GM12878 (cell line): ENCODE measurements around the gene PRR23B. TPM values are rescaled to one million over a fixed set of nuclear protein-coding genes. Genes with fewer than 3 reads are reported as not detected.

Source experiments
- ATAC-seq: fragments of 200-7000 bp; cut with Tn5 transposase; 3 replicates; pipeline ENCODE4 v1.9.1; 2020; ENCODE audit warnings: mild to moderate bottlenecking, moderate library complexity
- BruUV-seq: library from RNA; stranded (reverse); fragments of 400-500 nt; replicated peaks from 2 replicates; lab custom pipeline; 2021; lab: Mats Ljungman, UMichigan
- CTCF ChIA-PET: fragments of 300-600 bp; sonication (Branson Sonifier 250); formaldehyde crosslinking; extraction: SDS; loops from one replicate; lab custom pipeline; 2021; ENCODE audit warnings: inconsistent platforms; lab: Yijun Ruan, JAX
- POLR2A ChIA-PET: fragments of 350-600 bp; formaldehyde crosslinking; extraction: SDS; loops from one replicate; lab custom pipeline; 2021; ENCODE audit warnings: inconsistent platforms; lab: Charles Lee
- RAD21 ChIA-PET: fragments of 300-600 bp; sonication (Branson Sonifier 250); formaldehyde crosslinking; loops from one replicate; lab custom pipeline; 2023; ENCODE audit warnings: antibody characterized with exemption; ENCODE audit not compliant: unreplicated experiment; lab: Charles Lee
- SMC1A ChIA-PET: fragments of 300-600 bp; sonication (Branson Sonifier 250); formaldehyde crosslinking; loops from one replicate; lab custom pipeline; 2023; ENCODE audit not compliant: unreplicated experiment, uncharacterized antibody; lab: Charles Lee
- DNase-seq: peaks from one replicate; pipeline ENCODE4 v3.0.0-alpha.2; 2011; ENCODE audit warnings: low read depth, low spot score
- FAIRE-seq: peaks from 3 replicates; lab custom pipeline; 2011; peaks lifted over from hg19 to GRCh38; lab: Jason Lieb, UNC
- H2AFZ ChIP-seq: 2 replicates; pipeline ENCODE4 v1.6.0; 2011; ENCODE audit warnings: low read depth, low read length, control low read depth; ENCODE audit not compliant: control insufficient read depth
- H3K27ac ChIP-seq: 2 replicates; pipeline ENCODE4 v1.5.1; 2011; ENCODE audit warnings: control low read depth; ENCODE audit not compliant: control insufficient read depth, insufficient read depth
- H3K27me3 ChIP-seq, 2 experiments: replicated peaks in 1 of 2; 2 replicates each; pipeline versions ENCODE4 v1.6.0 to v1.6.1; 2011; ENCODE audit warnings: low read length in 1 of 2; ENCODE audit not compliant: control insufficient read depth in 2 of 2, insufficient read depth in 2 of 2
- H3K36me3 ChIP-seq, 2 experiments: 2 replicates each; pipeline ENCODE4 v1.5.1; 2011; ENCODE audit warnings: low read length in 1 of 2; ENCODE audit not compliant: control insufficient read depth in 2 of 2, insufficient read depth in 2 of 2
- H3K4me1 ChIP-seq: 2 replicates; pipeline ENCODE4 v1.6.1; 2011; ENCODE audit warnings: mild to moderate bottlenecking, low read length, moderate library complexity, mixed read lengths; ENCODE audit not compliant: control insufficient read depth, insufficient read depth
- H3K4me2 ChIP-seq: 2 replicates; pipeline ENCODE4 v1.6.0; 2011; ENCODE audit warnings: control low read depth; ENCODE audit not compliant: control insufficient read depth, insufficient read depth
- H3K4me3 ChIP-seq: fragments of 200-600 bp; sonication (generic); 2 replicates; pipeline ENCODE4 v1.5.1; 2016
- H3K79me2 ChIP-seq: 2 replicates; pipeline ENCODE4 v1.6.0; 2011; ENCODE audit warnings: low read length; ENCODE audit not compliant: control insufficient read depth, insufficient read depth
- H3K9ac ChIP-seq: 2 replicates; pipeline ENCODE4 v1.8.0; 2011; ENCODE audit warnings: low read length, control low read depth, mixed read lengths; ENCODE audit not compliant: control insufficient read depth, insufficient read depth
- H3K9me3 ChIP-seq: replicated peaks from 3 replicates; pipeline ENCODE4 v1.5.1; 2011; ENCODE audit warnings: mild to moderate bottlenecking, low read length; ENCODE audit not compliant: control insufficient read depth, insufficient read depth
- H4K20me1 ChIP-seq: 2 replicates; pipeline ENCODE4 v1.6.0; 2011; ENCODE audit not compliant: control insufficient read depth, insufficient read depth
- EGR1 ChIP-seq, 2 experiments: IDR thresholded peaks; 1 replicate in 1 of 2; 2 replicates in 1 of 2; pipeline ENCODE4 v1.6.1; 2011 to 2012; ENCODE audit warnings: low read depth in 2 of 2, low read length in 2 of 2, borderline replicate concordance in 1 of 2, mild to moderate bottlenecking in 1 of 2, moderate library complexity in 1 of 2
- FOS ChIP-seq: IDR thresholded peaks from 3 replicates; pipeline ENCODE4 v1.6.1; 2011; ENCODE audit warnings: borderline replicate concordance; ENCODE audit not compliant: insufficient read length; ENCODE audit errors: extremely low read depth
- HDAC6 ChIP-seq: fragments of 200-600 bp; sonication (generic); IDR thresholded peaks from one replicate; pipeline ENCODE4 v1.8.0; 2017; ENCODE audit warnings: antibody characterized with exemption; ENCODE audit not compliant: unreplicated experiment
- JUNB ChIP-seq: IDR thresholded peaks from 2 replicates; pipeline ENCODE4 v1.6.1; 2016; ENCODE audit warnings: antibody characterized with exemption, mild to moderate bottlenecking
- KAT2A ChIP-seq: conservative IDR thresholded peaks from 2 replicates; pipeline ENCODE4 v1.6.1; 2011; ENCODE audit warnings: low read depth, low read length; ENCODE audit not compliant: control insufficient read depth
- MTA2 ChIP-seq: fragments of 450-650 bp; IDR thresholded peaks from 2 replicates; pipeline ENCODE4 v1.6.1; 2016; ENCODE audit warnings: low read depth, mild to moderate bottlenecking, moderate library complexity
- PAX8 ChIP-seq: fragments of 450-650 bp; IDR thresholded peaks from 2 replicates; pipeline ENCODE4 v1.6.1; 2017; ENCODE audit warnings: mild to moderate bottlenecking, moderate library complexity
- SP1 ChIP-seq: IDR thresholded peaks from one replicate; pipeline ENCODE4 v1.6.1; 2011; ENCODE audit warnings: low read depth, low read length
- WGBS: methylation state at CpG from one replicate; pipeline ENCODE4 v1.1.6; 2016; ENCODE audit warnings: low lambda C conversion rate; ENCODE audit not compliant: insufficient replicate concordance, insufficient coverage; ENCODE audit errors: missing lambda C conversion rate; 5-methylcytosine and 5-hydroxymethylcytosine counted together
- in situ Hi-C: fragments of 300-500 bp; cut with MboI; formaldehyde crosslinking; loops from 9 replicates; pipeline ENCODE4 v1.14.3; 2018; ENCODE audit warnings: mixed read lengths
- intact Hi-C: fragments of 100-400 bp; cut with micrococcal nuclease; formaldehyde crosslinking; loops from one replicate; pipeline ENCODE4 v1.14.2; 2022; ENCODE audit not compliant: unreplicated experiment
- polyA plus RNA-seq, 11 experiments: library from polyadenylated mRNA; depleted of rRNA in 4 of 11; unstranded in 6 of 11; stranded (reverse) in 5 of 11; fragments of >200 nt; fragmentation: Nextera tagmentation in 4 of 11; fragmentation: Illumina TruSeq in 1 of 11; extraction: Ambion mirVana in 4 of 11; extraction: Trizol in 1 of 11; gene quantifications; 1 replicate in 1 of 11; 2 replicates in 10 of 11; pipeline versions ENCODE4 v1.2.1 to v1.2.3, GENCODE V29; 2011 to 2016; ENCODE audit warnings: inconsistent platforms in 2 of 11, missing spikeins in 2 of 11, low read depth in 1 of 11
- total RNA-seq, 4 experiments: library from RNA; depleted of rRNA in 3 of 4; stranded (reverse); fragments of >200 nt in 3 of 4; fragmentation: Illumina TruSeq in 1 of 4; extraction: Trizol in 1 of 4; gene quantifications; 2 replicates each; pipeline versions ENCODE4 v1.2.1 to v1.2.3, GENCODE V29; 2013 to 2021
- TF ChIP-seq, protein P1 (sequence below): IDR thresholded peaks from 2 replicates; pipeline ENCODE4 v1.6.1; 2012; ENCODE audit warnings: low read depth, low read length, improper control_type of control experiment
- TF ChIP-seq, protein P2 (sequence below): IDR thresholded peaks from 2 replicates; pipeline ENCODE4 v1.6.1; 2012; ENCODE audit warnings: low read depth, low read length, improper control_type of control experiment

Gene PRR23B
- total and polyA plus RNA-seq, 10 of the 15 experiments (the other 5 are each of a cell fraction or from before 2014, with no cell fraction given) = not detected

DNA sequence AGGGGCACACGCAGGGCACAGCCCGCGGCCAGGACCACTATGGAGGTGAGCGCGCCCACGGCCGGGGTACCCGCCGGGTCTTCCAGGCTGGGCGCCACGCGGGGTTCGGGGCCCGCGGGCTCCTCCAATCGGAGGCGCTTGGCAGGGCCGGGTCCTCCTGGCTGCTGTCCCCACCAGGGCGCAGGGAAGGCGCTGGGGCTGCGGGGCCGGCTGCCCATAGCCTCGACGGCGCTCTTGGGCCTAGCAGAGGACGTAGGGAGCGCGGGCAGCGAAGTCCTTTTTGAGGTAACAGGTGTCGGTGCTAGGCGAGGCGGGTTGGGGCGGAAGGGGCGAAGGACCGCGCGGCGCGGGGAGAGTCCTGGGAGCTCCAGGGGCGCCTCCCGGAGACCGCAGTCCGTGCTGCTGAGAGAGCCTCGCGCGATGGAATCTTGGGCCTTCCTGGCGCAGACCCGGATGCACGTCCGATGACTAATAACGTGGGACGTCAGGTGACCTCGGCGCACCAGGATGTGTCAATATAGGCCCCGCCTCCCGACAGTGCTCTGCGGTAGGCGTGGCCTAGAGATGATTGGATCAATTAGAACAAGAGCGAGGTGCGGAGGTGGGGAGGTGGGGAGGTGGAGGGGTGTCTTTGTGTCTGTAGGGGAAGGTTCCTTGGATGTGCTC lies 14.5 kb downstream of the PRR23B start, which contains the start of gene PRR23A:
Gene PRR23A (minus strand): TSS at position 218 of the 666 bp plus-strand sequence. CDS start 0 bp downstream, at position 218.
- in situ Hi-C loops = no loop called here
- no peak for DNase-seq
- no peak within 1 kb of the TSS for H3K9ac ChIP-seq
- ChIA-PET SMC1A (no interaction called here), POLR2A (no interaction called here), CTCF (interaction anchor here (0.6 kb wide), 1 partner anchor 50 kb away, joined by 3 read pairs; no protein-coding TSS in a partner anchor), RAD21 (no interaction called here)
- H3K27me3 ChIP-seq = no peaks in the 10 kb centered on the region
- no peaks in the 10 kb centered on the region for H3K79me2 ChIP-seq
- no TSS peak for BruUV-seq
- H3K27ac ChIP-seq = no peak within 1 kb of the TSS
- intact Hi-C loops = no loop called here
- FAIRE-seq = no peak
- no peak within 1 kb of the TSS for H3K4me2 ChIP-seq
- no peaks in the 10 kb centered on the region for H3K36me3 ChIP-seq
- TF ChIP-seq FOS = no peak
- TF ChIP-seq, protein P1, sequence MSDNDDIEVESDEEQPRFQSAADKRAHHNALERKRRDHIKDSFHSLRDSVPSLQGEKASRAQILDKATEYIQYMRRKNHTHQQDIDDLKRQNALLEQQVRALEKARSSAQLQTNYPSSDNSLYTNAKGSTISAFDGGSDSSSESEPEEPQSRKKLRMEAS = no peak
- TF ChIP-seq EGR1 (IDR thresholded peaks at IDR 0.05; ENCODE audit: borderline replicate concordance in 1 of 2, low read depth in 2 of 2, low read length in 2 of 2) = no peak
- TF ChIP-seq SP1 = no peak
- TF ChIP-seq PAX8 = no peak
- TF ChIP-seq JUNB = no peak
- TF ChIP-seq KAT2A = no peak
- TF ChIP-seq, protein P2, sequence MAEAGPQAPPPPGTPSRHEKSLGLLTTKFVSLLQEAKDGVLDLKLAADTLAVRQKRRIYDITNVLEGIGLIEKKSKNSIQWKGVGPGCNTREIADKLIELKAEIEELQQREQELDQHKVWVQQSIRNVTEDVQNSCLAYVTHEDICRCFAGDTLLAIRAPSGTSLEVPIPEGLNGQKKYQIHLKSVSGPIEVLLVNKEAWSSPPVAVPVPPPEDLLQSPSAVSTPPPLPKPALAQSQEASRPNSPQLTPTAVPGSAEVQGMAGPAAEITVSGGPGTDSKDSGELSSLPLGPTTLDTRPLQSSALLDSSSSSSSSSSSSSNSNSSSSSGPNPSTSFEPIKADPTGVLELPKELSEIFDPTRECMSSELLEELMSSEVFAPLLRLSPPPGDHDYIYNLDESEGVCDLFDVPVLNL = no peak
- TF ChIP-seq HDAC6 = no peak
- TF ChIP-seq MTA2 = no peak
- H3K4me1 ChIP-seq = no peaks in the 10 kb centered on the region
- no peak within 1 kb of the TSS for H3K4me3 ChIP-seq
- H3K9me3 ChIP-seq = no peaks in the 10 kb centered on the region
- 93% methylated on average over 59 of the region's 60 CpGs for WGBS
- H2AFZ ChIP-seq = no peak within 1 kb of the TSS
- no peaks in the 10 kb centered on the region for H4K20me1 ChIP-seq
- ATAC-seq = no peak
